NCI-H1092 (cell line): ENCODE data around the gene ADTRP.

Experiments used
- DNase-seq: peaks from one replicate; lab custom pipeline; 2025; lab: John Stamatoyannopoulos, UW

Gene ADTRP

DNA sequence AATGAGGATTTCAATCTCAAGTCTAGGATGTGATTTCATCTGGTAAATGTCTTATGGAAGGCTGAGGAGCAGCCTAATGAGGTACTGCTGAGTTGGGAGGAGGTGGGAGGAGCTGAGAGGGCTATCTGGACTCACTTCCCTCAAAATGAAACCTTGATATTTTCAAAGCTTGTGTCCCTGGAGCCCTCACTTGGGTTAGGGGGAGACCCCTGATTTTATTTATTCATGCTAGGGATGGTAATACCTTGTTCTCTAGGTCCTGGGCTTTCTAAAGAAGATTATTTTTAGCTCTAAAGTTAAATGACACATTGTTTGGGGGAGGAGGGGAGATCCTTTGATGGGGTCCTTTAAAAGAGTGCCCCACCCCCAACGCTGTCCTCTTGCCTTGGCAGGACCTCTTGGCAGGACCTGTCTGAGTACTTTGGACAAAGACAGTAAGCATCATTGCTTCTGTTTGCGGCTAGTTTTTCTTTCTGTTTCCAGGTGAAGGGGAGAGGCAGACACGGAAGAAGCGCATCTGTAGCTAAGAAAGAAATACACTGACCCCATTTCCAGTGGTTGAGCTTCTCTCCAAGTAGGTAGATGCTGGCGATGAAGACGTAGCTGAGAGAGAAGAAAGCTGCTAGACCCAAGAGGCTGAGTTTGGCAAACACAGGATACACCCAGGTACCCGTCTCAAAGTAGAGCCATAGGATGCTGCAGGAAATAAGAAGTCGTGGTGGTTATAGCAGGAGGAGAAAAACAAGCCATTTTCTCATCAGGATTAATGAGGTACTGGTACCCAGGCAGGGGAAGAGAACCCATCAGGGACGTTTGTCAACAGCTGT lies 55.6 kb downstream of the ADTRP start:
- no peak for DNase-seq

DNA sequence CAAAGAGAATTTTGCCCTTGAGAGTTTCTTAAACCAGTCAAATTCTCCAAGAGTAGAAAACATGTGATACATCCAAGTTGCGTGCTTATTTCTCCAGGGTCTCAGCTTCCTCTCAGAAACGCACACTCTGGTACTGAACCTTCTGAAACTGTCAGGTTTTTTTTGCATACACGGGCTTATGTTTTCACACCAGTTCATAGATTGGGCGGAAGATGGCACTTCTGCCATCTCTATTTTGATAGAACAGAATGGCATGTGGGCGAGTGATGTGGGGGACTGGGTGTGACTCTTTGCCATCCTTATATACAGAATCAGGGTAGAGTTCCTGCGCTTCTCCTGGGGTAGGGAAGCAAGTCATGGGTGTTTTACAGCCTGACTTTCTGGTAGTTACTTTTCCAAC lies 56.4 kb downstream of the ADTRP start:
- DNase-seq, result no peak

DNA sequence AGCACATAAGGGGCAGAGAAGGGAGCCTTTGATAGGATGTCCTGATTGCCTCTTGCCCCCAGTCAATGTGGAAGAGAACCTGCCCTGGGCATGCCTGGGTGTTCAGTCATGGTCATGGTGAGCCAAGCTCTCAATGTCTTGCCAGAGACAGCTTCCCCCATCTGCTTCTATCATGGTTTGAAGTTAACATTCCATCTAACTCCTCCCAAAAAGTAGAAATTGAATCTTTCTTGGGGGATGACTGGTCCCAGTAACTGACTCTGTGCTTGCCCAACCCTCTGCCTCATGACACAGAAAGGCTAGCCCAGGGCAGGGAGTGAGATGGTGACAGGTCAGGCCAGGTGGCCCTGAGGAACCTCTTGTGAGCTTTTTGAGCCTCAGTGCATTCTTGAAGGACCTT lies 60.1 kb downstream of the ADTRP start:
- DNase-seq, result no peak

DNA sequence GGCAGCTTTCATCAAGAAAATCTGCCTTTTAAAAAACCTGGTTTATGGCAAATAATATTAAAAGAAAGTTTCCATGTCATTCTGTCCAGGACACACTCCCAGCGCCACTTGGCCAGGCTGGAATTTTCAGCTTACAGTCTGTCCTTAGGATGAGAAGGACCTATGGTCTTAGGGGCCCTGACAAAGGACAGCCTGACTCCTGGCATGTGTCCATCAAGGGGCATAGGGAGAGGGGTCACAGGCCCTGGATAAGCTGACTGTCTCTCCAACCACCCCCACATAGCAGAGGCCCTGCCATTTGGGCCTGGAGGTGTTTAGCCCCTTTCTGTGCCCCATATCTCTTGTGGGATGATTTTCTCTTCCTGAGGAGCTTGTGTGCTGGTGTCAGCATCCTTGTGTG lies 60.6 kb downstream of the ADTRP start:
- DNase-seq, result no peak

DNA sequence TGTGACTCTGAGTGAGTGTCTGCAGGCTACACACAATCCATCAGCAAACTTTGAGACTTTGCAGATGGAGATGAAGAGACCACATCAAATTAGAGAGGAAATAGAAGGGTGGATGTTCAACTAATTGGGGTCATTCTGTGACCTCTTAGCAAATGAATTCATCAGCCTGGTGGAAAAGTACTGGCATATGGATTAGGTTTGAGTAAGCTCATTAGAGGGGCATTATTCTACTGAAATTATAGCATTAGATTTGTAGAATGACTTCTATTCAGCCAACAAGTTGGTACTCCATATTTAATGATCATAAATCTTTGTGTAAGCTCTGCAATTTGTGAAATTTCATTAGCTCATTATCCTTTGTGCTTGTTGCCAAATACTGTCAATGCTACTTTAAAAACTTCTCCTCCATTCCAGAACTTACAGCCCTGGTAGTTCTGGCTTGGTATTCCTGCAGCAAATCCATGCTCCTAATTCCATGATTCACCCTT lies 63.8 kb downstream of the ADTRP start:
- no peak for DNase-seq

DNA sequence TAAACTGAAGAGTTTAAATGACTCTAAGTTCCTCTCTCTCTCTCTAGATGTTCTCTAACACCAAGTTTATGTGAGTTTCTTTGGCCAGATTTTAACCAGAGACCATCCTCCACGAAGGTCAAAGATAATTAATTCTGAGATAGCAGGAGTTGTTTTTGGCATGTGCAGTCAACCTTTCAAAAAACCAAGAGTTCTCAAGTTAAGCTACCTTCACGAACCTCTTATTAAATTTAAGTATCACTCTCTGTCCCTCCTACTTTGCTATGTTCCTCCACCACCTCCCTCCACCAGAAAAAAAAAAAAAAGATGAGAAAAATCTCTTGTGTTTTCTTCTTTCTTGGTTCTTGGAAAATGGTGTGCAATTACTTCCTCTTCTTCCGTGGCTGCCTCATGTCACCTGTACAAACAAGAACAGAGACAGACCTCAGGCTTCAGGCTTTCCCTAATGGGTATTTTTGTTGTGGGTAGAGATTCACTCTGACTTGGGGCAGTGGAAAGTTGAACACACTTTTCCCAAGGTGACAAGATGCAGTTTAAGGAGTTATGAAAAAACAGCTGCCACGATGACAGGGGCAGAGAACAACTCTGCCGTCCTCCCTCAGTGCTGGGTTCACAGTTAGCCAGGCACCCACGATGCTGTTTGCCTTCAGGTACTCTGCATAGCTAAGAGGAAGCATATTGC lies 64.3 kb downstream of the ADTRP start:
- DNase-seq, result no peak

DNA sequence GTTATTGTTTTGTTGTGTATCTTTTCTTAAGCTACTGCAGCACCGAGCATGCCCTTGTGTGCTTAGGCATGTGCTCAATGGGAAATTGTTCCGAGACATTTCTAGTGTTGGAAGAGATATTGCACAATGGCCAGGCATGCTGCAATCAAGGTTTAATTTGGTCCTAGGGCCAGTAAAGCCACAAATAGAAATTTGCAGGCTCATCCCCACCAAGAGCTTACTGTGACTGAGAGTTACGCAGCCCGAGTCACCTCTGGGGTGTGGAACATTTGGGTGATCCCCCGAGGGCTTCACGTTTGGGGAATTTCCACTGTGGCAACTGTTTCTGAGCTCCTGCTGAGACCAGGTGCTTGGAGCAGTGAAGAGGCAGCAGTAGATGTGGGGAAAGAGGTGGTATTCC lies 65.8 kb downstream of the ADTRP start:
- no peak for DNase-seq

DNA sequence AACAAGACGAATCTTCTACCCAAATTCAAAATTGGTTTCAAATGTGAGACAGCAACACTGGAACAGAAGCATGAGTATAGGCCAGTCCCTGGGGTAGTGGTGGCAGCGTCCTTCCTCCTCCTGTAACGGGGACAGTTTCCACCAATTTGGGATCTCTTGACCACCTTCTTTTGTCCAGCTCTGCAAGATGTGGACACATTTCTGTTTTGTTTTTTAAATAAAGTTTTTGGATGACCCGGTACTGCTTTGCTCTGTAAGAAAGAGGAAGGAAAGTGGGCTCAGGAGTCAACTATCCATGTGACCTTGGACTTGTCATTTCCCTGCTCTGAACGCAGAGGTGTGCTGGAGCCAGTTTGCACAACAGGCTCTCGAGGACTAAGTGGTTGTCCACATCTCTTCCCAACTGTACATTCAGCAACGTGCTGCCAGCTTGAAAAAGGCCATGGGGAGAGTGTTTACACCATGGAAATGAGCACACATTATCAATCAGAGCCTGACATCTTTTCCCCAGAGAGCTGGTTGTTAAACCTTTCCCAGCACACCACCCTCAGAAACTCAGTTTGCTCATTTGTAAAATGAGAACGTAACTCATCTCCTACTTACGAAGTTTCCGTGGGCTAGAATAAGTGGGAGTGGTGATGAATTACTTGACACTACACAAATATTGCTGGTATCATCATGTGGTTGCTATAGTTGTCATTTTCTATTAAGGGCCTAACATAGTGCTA lies 66.5 kb downstream of the ADTRP start:
- no peak for DNase-seq

DNA sequence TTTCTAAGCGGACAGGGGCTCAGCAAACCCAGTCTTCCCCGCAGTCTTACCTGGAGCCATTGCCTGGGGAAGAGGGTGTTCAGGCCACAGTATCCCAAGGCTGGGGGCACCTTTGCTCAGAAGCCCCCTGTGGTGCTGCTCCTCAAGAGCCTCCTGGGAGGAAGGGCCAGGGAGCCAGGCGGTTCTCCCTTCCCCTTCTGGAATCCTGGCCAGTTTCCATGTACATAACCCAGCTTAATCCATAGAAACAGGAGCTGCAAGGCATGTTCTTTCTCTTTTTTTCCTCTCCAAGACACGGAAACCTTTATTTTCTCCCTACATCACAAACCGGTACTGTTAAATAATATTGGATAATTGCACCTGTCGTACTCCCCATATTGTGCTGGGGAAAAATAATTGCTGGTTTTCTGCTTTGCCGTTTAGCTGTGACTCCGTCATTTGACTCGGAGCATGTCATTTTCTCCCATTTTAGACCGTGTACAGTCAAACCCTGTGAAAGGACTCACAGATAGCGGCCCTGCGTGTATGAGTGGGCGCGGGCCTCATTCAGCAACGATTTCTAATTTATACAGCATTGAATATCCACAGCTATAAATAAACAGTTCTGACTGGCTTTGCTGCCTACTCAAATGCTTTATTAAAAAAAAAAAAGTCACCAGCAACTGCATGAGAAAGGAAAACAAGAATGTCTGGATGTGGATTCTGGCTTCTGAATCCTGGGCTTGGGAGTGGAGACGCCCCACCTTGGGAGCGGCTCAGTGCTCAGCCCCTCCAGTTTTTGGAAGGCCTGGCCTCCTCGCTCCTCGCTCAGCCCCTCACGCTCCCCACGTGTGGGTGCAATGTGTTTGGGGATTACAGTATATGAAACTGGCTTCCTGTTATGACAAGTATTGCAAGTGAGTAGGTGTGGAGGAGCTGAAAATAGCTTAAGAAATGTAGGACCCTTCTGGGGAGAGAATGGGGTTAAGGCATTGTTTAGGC lies 67.3 kb downstream of the ADTRP start:
- DNase-seq, result no peak

DNA sequence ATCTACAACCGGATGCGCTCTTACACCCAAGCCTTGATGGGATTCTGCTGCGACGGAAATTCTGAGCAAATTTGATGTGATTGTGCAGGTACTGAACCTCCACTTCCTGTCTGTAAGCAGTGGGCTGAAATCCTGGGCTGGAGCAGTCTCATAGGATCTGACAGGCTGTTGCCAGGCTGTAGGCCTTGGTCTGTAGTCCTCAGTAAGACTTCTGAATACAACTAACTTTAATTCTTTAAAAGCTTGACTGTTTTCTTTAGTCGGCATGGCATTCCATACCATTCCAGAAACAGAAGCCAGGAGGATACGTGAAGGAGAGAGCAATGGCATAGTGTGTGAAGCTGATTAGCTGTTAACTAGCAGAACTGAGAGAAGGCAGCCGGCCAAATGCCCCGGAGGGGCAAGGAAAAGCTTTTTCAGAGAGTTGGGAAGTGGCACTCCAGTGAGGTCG lies 68.3 kb downstream of the ADTRP start:
- DNase-seq, result no peak

DNA sequence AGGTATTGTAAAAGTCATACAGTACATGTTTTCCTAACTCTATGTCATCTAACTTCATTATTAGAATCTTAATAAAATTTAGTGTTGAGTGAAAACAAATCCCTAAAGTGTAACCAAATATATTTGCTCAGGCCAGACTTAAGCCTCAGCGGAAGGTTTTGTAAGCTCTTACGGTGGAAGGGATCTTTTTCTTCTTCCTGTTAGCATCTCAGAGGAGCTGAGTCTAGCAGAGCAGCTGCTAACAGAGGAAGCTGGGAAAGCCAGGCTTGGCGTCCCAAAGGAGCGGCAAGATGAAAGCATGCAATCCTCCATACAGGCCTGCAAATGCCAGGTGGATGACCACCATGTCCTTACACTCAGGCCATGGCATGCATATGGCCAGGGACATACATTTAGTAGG lies 72.4 kb downstream of the ADTRP start:
- DNase-seq, result no peak

DNA sequence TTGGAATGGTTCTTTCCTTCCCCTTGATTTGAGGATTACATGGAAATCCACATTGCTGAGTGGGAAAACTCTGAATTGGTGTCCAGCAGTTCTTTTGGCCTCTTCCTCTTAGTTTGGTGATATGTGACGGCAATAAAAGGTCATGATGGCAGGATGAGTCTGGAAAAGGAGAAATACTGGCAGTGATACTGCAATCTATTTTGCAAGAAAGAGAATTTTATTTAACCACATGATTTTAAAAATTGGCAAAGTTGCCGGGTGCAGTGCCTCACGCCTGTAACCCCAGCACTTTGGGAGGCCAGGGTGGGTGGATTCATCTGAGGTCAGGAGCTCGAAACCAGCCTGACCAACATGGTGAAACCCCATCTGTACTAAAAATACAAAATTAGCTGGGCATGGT lies 73.1 kb downstream of the ADTRP start:
- no peak for DNase-seq

DNA sequence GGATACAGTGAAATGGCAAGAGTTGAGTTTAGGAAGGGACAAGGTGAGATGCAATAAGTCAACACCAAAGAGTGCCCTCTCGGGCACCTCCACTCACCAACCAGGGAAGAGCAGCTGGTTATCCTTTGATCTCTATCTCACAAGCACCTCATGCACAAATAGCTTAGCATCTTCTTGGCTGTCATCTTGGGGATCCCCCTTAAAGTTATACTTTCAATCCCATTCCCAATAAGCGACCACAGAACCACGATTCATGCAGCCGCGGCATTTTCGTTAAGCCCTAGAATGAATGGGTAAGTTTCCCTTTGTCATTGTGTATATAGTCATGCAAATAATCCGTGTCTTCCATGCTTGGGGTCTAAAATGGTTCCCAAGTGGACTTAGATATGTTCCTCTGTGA lies 73.5 kb downstream of the ADTRP start:
- DNase-seq, result no peak

DNA sequence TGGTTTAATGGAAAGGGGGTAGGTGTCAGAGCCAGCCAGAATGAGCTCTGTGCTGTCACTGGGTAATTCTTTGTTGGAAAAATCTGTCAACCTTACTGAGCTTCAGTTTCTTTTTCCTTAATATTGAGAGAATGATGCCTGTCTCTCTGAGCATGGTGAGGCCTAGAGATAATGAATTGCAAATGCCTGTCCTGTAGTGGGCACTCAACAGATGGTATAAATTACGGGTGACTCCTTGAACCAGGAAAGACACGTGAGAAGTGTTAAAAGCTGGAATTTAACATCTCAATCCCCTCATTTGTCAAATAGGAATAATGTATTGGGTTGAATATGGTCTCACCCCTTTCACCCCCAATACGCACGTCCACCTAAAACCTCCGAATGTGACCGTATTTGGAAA lies 74.9 kb downstream of the ADTRP start:
- no peak for DNase-seq

DNA sequence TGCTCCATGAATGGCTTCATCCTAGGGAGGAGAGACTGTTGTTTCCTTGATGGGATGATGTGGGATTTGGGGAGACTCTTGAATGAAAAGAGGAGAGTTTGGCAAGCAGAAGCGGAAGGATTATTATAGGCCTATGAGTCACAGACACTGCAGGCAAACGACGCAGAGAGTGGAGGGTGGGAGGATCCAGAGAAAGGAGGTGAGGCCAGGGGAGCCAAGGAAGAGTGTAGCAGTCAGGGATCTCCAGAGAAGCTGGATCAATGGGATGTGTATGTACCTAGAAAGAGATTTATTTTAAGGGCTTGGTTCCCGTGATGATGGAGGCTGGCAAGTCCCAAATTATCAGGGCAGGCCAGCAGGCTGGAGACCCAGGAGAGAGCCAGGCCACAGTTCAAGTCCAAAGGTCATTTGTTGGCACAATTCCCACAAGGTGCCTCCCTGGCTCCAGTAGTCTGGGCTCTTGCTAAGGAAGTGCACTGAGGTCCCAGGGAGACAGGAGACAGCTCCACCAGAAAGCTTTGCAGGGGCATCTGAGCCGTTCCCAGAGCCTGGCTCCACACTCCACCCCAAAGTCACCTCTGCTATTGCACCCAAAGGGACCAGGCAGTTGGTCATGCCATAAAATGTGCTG lies 76.0 kb downstream of the ADTRP start:
- no peak for DNase-seq

DNA sequence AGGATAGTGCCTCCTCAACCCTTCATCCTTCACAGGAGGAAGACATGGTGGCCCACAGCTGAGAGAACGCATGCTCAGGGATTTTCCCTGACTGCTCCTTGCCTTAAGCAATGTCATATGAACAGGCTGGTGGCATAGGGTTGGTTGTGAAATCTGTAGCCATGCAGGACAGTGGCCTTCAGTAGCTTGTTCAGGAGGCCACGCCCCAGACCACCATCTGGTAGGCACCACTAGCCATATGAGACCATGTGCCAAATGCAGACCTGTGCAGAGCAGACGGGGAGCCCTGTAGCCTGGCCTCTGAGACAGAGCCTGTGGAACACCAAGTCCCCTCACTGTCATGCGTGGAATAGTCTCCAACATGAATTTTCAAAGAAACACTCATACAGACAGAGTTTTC lies 76.5 kb downstream of the ADTRP start:
- no peak for DNase-seq

DNA sequence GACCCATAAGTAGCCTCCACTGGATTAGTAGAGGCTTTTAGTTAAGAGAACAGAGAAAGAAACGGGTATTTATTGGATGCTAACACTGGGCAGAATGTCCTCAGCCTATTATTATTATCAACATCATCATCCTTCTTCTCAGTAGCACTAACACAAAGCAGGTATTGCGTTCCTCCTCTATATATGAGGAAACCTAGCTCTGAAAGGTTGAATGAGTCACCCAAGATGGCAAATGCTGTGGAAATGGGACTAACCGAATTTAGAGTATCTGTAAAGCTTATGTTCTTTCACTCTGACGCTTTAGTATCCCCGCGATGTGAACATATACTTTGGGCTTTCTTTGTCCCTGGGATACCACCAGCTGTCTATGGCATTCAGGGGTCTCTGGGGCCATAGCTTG lies 77.0 kb downstream of the ADTRP start:
- no peak for DNase-seq

DNA sequence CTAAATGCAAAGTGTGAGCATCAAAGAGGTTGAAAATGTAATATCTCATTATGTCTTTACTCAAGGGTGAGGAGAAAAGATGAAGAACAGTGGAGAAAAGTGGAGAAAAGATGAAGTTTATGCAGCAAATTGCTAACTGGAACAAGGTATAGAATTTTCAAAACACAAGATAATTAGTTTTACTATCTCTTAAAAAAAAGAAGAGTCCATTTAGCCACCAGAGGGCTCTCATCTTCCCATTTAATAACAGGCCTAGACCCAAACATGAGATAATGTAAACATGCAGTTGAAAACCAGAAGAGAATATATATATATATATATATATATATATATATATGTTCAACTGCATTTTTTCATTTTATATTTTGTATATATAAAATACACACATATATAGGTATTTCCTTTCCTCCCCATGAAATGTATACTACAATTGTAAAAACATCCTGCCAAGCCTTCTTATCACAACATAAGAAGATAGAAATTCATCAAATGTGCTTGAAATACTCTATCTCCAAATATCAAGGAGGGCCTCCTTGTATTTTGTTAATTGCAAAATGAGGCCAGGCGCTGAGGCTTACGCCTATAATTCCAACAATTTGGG lies 78.4 kb downstream of the ADTRP start:
- DNase-seq, result no peak

DNA sequence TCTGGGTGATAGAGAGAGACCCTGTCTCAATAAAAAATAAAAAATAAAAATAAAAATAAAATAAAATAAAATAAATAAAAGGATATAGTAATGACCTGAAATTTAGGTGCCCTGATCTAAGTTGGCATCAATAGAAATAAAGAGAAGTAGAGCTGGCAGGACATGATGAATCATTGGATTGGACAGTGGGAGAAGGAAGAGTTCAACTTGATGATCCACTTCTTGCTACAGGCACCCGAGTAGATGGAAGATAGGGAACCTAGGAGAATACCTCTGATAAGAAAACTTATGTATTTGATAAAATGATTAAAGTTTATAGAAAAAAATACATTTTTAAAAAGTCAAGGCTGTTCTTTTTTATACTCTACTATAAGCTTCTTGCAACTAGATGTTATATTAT lies 79.0 kb downstream of the ADTRP start:
- no peak for DNase-seq

DNA sequence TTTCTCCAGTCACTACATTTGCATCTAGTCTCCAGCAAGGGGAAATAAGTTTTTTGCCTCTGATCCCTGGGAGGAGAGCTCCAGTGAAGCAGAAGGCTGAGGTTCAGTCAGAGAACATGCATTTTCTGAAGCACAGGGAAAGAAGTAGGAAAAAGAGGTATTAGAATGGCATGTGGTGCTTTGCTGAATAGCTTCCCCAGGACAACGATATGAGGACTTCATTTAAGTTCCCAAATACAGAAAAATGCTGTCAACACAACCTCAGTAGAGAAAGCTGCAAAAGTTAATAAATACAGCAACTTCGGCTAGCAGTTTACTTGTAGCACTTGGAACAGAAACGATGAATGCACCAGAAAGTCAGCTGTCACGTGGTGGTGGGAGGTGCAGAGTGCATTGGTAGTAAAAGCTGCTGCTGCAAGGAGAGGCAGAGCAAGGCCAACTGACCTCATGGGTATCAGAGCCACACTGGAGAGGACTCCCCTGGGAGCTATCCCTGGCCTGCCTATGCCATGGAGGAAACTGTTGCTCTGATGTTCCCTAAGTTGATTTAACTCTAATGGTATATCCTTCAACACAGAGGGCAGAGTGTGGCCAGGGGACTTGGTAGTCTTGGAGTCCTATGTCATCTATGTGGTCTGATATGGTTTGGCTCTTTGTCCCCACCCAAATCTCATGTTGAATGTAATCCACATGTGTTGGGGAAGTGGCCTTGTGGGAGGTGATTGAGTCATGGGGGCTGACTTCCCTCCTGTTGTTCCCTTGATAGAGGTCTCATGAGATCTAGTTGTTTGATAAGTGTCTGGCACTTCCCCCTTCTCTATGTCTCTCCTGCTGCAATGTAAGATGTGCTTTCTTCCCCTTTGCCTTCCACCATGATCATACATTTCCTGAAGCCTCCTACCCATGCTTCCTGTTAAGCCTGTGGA lies 85.9 kb downstream of the ADTRP start:
- DNase-seq, result no peak
